ENCODE measurements around the gene RASGEF1B. TPM values are rescaled to one million over a fixed set of nuclear protein-coding genes. Genes with fewer than 3 reads are reported as not detected.

The RASGEF1B gene
- total RNA-seq, 1 donor from 2014 or later, result 45.1 TPM

GRCh38 chr4:81498046-81498445 is 26.3 kb upstream of the RASGEF1B start:
- TF ChIP-seq CTCF (IDR thresholded peaks at IDR 0.05), result no peak
- H3K4me1 ChIP-seq, result peaks cover 14% of the 10 kb centered on the region
- intact Hi-C loops (cut with DNase I), result no loop called here
- H3K27ac ChIP-seq, result no peak overlapping the region
- no peaks in the 10 kb centered on the region for H3K9me3 ChIP-seq
- no peaks in the 10 kb centered on the region for H3K36me3 ChIP-seq
- no peaks in the 10 kb centered on the region for H3K27me3 ChIP-seq
- ATAC-seq, result peak; percentile 83
- H3K4me3 ChIP-seq, result no peak overlapping the region
- no peak for DNase-seq

GRCh38 chr4:81495345-81495744 is 23.6 kb upstream of the RASGEF1B start:
- TF ChIP-seq CTCF (IDR thresholded peaks at IDR 0.05), result no peak
- DNase-seq (no peak), ATAC-seq (no peak)
- Histone ChIP-seq H3K4me3 (no peak overlapping the region), H3K36me3 (no peaks in the 10 kb centered on the region), H3K27ac (peak overlapping the region; percentile 7), H3K27me3 (no peaks in the 10 kb centered on the region), H3K4me1 (peaks cover 14% of the 10 kb centered on the region), H3K9me3 (no peaks in the 10 kb centered on the region)
- intact Hi-C loops (cut with DNase I), result no loop called here

GRCh38 chr4:81494031-81494431 is 22.3 kb upstream of the RASGEF1B start:
- no peaks in the 10 kb centered on the region for H3K9me3 ChIP-seq
- peak overlapping the region; percentile 78 for H3K27ac ChIP-seq
- peaks cover 14% of the 10 kb centered on the region for H3K4me1 ChIP-seq
- intact Hi-C loops (cut with DNase I), result no loop called here
- DNase-seq (no peak), ATAC-seq (peak; percentile 62)
- no peak for TF ChIP-seq CTCF (IDR thresholded peaks at IDR 0.05)
- peak overlapping the region; percentile 40 for H3K4me3 ChIP-seq
- no peaks in the 10 kb centered on the region for H3K27me3 ChIP-seq
- H3K36me3 ChIP-seq, result no peaks in the 10 kb centered on the region

- Histone ChIP-seq H3K36me3 (no peaks in the 10 kb centered on the region), H3K27me3 (no peaks in the 10 kb centered on the region), H3K4me3 (no peak overlapping the region), H3K9me3 (no peaks in the 10 kb centered on the region), H3K27ac (peak overlapping the region; percentile 78), H3K4me1 (peaks cover 14% of the 10 kb centered on the region)
- TF ChIP-seq CTCF (IDR thresholded peaks at IDR 0.05), result no peak
- ATAC-seq (no peak), DNase-seq (no peak)
- intact Hi-C loops (cut with DNase I), result no loop called here
Measured at GRCh38 chr4:81492606-81493230, 21.0 kb upstream of the RASGEF1B start.

- peak; percentile 81 for ATAC-seq
- Histone ChIP-seq H3K4me3 (no peak overlapping the region), H3K9me3 (no peaks in the 10 kb centered on the region), H3K4me1 (peaks cover 14% of the 10 kb centered on the region), H3K27me3 (no peaks in the 10 kb centered on the region), H3K36me3 (no peaks in the 10 kb centered on the region), H3K27ac (peak overlapping the region; percentile 67)
- no peak for DNase-seq
- intact Hi-C loops (cut with DNase I), result no loop called here
- no peak for TF ChIP-seq CTCF (IDR thresholded peaks at IDR 0.05)
Measured at GRCh38 chr4:81491943-81492342, 20.2 kb upstream of the RASGEF1B start.

Measured in upper lobe of right lung (tissue), 1 donor.